ENCODE data around the gene GABRG3. TPM values are rescaled to one million over a fixed set of nuclear protein-coding genes. Genes with fewer than 3 reads are reported as not detected.

Gene GABRG3
- total and polyA plus RNA-seq, 2 donors, result 0.71 to 2.0 TPM

DNA sequence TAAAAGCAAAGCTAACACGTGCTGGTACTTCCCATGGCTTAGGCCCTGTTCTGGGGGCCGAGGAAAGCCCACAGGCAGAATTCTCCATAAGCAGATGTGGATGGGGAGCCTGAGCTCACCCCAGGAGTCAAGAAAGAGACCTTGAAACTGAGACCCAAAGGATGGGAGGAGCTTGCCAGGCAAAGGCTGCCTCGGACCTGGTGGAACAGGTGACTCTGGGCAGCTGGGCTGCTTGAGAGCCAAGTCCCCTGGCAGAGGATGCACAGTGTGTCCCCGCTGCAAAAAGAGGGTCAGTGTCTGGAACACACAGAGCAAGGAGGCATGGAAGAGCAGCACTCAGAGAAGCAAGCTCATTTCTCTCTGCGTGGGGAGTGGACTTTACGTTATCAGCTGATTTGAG lies 528.7 kb downstream of the GABRG3 start:
- H3K4me1 ChIP-seq (ENCODE audit: control insufficient read depth in 2 of 2, insufficient read depth in 2 of 2, low read length in 2 of 2), result no peaks in the 10 kb centered on the region
- 66% methylated on average over 6 of the region's 6 CpGs for WGBS
- no peaks in the 10 kb centered on the region for H3K27me3 ChIP-seq (ENCODE audit: control insufficient read depth in 2 of 2, insufficient read depth in 1 of 2, low read length in 1 of 2)
- DNase-seq (ENCODE audit: low read depth in 6 of 9, low spot score in 9 of 9), result no peak
- no peak overlapping the region for H3K4me3 ChIP-seq (ENCODE audit: low read length in 2 of 2)
- H3K9me3 ChIP-seq (ENCODE audit: control insufficient read depth in 2 of 2, insufficient read depth in 1 of 2, low read length in 1 of 2), result peaks cover 0 to 2% of the 10 kb centered on the region in 2 donors
- no peak overlapping the region for H3K27ac ChIP-seq (ENCODE audit: low read depth in 1 of 2, low read length in 1 of 2)
- no peaks in the 10 kb centered on the region for H3K36me3 ChIP-seq (ENCODE audit: control insufficient read depth in 2 of 2, insufficient read depth in 2 of 2, low read length in 1 of 2)

DNA sequence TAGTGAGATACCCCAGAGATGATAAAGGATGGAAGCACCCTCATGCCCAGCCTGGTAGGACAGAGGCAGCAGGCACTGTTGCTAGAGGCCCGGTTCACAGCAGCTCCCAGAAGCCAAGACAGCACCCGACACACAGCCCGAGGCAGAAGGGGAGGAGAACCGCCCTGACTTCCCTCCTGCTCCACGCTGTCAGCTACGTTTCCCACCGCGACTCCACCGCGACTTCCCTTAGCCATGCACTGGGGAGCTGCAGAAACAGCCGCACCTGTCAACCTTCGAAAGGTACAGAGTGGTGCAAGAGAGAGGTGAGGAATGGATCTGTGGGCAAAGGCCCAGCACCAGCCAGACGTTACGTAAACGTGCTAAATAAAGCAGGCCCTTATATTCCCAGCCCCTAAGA lies 529.2 kb downstream of the GABRG3 start:
- Histone ChIP-seq H3K4me1 (ENCODE audit: control insufficient read depth in 2 of 2, insufficient read depth in 2 of 2, low read length in 2 of 2) (no peaks in the 10 kb centered on the region), H3K9me3 (ENCODE audit: control insufficient read depth in 2 of 2, insufficient read depth in 1 of 2, low read length in 1 of 2) (peaks cover 0 to 2% of the 10 kb centered on the region in 2 donors), H3K36me3 (ENCODE audit: control insufficient read depth in 2 of 2, insufficient read depth in 2 of 2, low read length in 1 of 2) (no peaks in the 10 kb centered on the region), H3K27me3 (ENCODE audit: control insufficient read depth in 2 of 2, insufficient read depth in 1 of 2, low read length in 1 of 2) (no peaks in the 10 kb centered on the region), H3K4me3 (ENCODE audit: low read length in 2 of 2) (no peak overlapping the region), H3K27ac (ENCODE audit: low read depth in 1 of 2, low read length in 1 of 2) (no peak overlapping the region)
- DNase-seq (ENCODE audit: low read depth in 6 of 9, low spot score in 9 of 9), result no peak
- WGBS, result 83% methylated on average over 15 of the region's 15 CpGs

DNA sequence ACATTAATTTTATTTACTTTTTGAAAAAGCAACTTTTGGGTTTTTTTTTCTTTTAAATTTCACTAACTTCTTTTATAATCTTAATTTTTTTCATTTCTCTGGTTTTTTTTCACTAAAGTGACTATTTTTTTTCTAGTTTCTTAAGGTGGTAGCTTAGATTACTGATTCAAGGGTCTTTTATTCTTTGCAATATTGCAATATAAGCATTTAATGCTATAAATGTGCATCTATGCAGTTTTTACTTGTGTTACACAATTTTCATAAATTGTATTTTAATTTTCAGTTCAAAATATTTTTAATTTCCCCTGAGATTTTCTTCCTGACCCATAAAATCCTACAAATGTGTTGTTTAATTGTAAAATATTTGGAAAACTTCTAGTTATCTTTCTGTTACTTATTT lies 535.8 kb downstream of the GABRG3 start:
- DNase-seq (ENCODE audit: low read depth in 6 of 9, low spot score in 9 of 9), result no peak
- Histone ChIP-seq H3K9me3 (ENCODE audit: control insufficient read depth in 2 of 2, insufficient read depth in 1 of 2, low read length in 1 of 2) (no peaks in the 10 kb centered on the region), H3K27ac (ENCODE audit: low read depth in 1 of 2, low read length in 1 of 2) (no peak overlapping the region), H3K4me1 (ENCODE audit: control insufficient read depth in 2 of 2, insufficient read depth in 2 of 2, low read length in 2 of 2) (no peaks in the 10 kb centered on the region), H3K4me3 (ENCODE audit: low read length in 2 of 2) (no peak overlapping the region), H3K36me3 (ENCODE audit: control insufficient read depth in 2 of 2, insufficient read depth in 2 of 2, low read length in 1 of 2) (no peaks in the 10 kb centered on the region), H3K27me3 (ENCODE audit: control insufficient read depth in 2 of 2, insufficient read depth in 1 of 2, low read length in 1 of 2) (no peaks in the 10 kb centered on the region)

DNA sequence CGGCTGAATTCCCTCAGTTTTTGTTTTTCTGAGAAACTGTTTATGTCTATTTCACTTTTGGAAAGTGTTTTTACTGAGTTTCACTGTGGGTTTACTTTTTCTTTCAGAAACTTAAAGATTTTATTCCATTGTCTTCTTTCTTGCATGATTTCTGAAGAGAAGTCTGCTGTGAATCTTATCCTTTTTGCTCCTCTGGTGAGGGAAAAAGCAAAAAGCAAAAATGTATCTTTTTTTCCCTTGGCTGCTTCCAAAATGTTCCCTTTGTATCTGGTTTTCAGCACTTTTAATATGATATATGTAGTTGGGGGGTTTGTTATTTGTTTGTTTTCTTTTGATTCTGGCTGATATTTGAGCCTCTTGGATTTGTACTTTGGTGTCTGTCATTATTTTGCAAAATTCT lies 538.0 kb downstream of the GABRG3 start:
- no peak overlapping the region for H3K27ac ChIP-seq (ENCODE audit: low read depth in 1 of 2, low read length in 1 of 2)
- H3K9me3 ChIP-seq (ENCODE audit: control insufficient read depth in 2 of 2, insufficient read depth in 1 of 2, low read length in 1 of 2), result no peaks in the 10 kb centered on the region
- no peak overlapping the region for H3K4me3 ChIP-seq (ENCODE audit: low read length in 2 of 2)
- no peak for DNase-seq (ENCODE audit: low read depth in 6 of 9, low spot score in 9 of 9)
- no peaks in the 10 kb centered on the region for H3K27me3 ChIP-seq (ENCODE audit: control insufficient read depth in 2 of 2, insufficient read depth in 1 of 2, low read length in 1 of 2)
- no peaks in the 10 kb centered on the region for H3K4me1 ChIP-seq (ENCODE audit: control insufficient read depth in 2 of 2, insufficient read depth in 2 of 2, low read length in 2 of 2)
- 92% methylated on average over 1 of the region's 1 CpG for WGBS
- H3K36me3 ChIP-seq (ENCODE audit: control insufficient read depth in 2 of 2, insufficient read depth in 2 of 2, low read length in 1 of 2), result no peaks in the 10 kb centered on the region

DNA sequence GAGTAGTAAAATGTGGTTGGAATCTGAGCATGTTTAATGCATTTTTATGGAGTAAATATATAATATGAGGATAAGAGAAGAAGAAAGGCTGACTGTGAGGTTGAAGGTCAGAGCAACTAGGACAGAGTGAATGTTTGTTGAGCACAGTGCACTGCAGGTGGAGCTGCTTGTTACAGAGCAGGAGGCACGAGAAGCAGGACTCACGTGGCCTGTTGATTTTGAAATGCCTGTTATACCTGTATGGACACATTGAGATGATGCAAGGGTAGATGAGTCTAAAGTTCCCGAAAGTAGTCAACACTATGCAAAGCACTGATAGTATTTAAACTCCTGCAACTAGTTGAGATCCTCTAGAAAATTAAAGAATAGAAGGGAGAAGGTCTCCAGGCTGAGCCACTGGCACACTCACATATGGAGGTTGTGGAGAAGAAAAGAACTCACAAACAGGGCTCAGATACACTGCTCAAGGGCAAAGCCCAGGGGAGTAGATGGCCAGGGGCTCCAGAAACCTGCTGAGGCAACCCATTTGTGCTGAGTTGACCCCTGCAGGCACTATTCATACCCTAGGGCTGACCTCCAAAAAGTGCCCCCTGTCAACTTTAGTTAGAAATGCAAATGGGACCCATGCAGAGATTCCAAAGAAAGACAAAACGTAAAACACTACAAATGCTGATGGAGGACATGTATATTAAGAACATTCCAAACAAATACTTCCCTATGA lies 541.5 kb downstream of the GABRG3 start:
- Histone ChIP-seq H3K36me3 (ENCODE audit: control insufficient read depth in 2 of 2, insufficient read depth in 2 of 2, low read length in 1 of 2) (no peaks in the 10 kb centered on the region), H3K4me1 (ENCODE audit: control insufficient read depth in 2 of 2, insufficient read depth in 2 of 2, low read length in 2 of 2) (no peaks in the 10 kb centered on the region), H3K4me3 (ENCODE audit: low read length in 2 of 2) (no peak overlapping the region), H3K9me3 (ENCODE audit: control insufficient read depth in 2 of 2, insufficient read depth in 1 of 2, low read length in 1 of 2) (no peaks in the 10 kb centered on the region), H3K27ac (ENCODE audit: low read depth in 1 of 2, low read length in 1 of 2) (no peak overlapping the region), H3K27me3 (ENCODE audit: control insufficient read depth in 2 of 2, insufficient read depth in 1 of 2, low read length in 1 of 2) (no peaks in the 10 kb centered on the region)
- no peak for DNase-seq (ENCODE audit: low read depth in 6 of 9, low spot score in 9 of 9)
- WGBS, result 82% methylated on average over 4 of the region's 4 CpGs

DNA sequence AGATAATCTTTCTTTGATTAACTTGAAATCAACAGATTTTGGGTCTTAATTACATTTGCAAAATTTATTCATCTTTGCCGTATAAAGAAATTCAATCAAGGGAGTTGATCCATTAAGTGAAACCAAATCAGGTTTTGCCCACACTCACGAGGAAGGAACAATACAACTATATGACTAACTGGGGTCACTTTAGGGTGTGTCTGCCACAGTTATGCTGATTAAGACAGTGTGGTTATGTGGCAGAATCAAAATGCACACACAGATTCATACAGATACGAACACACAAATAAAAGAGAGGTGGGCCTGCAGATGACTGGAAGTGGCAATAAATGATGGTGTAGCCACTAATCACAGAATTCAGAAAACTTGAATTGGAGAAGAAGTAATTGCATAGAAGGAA lies 543.5 kb downstream of the GABRG3 start:
- Histone ChIP-seq H3K9me3 (ENCODE audit: control insufficient read depth in 2 of 2, insufficient read depth in 1 of 2, low read length in 1 of 2) (no peaks in the 10 kb centered on the region), H3K36me3 (ENCODE audit: control insufficient read depth in 2 of 2, insufficient read depth in 2 of 2, low read length in 1 of 2) (no peaks in the 10 kb centered on the region), H3K27me3 (ENCODE audit: control insufficient read depth in 2 of 2, insufficient read depth in 1 of 2, low read length in 1 of 2) (no peaks in the 10 kb centered on the region), H3K4me3 (ENCODE audit: low read length in 2 of 2) (no peak overlapping the region), H3K27ac (ENCODE audit: low read depth in 1 of 2, low read length in 1 of 2) (no peak overlapping the region), H3K4me1 (ENCODE audit: control insufficient read depth in 2 of 2, insufficient read depth in 2 of 2, low read length in 2 of 2) (no peaks in the 10 kb centered on the region)
- 89% methylated on average over 3 of the region's 3 CpGs for WGBS
- DNase-seq (ENCODE audit: low read depth in 6 of 9, low spot score in 9 of 9), result no peak

DNA sequence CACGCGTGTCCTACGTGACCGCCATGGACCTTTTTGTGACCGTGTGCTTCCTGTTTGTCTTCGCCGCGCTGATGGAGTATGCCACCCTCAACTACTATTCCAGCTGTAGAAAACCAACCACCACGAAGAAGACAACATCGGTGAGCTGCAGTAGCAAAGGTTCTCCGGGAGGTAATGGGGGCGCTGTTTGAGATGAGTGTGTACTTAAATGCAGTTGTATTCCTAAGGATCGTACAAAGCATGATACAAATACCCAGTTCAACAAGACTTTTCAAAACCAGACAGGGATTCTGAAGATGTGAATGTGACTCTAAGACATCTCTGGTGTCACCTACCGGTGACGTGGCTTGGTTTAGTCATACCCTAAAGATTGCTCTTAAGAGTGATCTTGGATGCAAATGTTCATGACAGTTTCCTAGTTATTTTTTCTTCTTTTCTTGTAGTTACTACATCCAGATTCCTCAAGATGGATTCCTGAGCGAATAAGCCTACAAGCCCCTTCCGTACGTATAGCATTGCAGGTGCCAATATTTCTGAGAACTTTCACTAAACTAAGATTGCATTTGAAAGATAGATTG lies 556.6 kb downstream of the GABRG3 start:
- Histone ChIP-seq H3K36me3 (ENCODE audit: control insufficient read depth in 2 of 2, insufficient read depth in 2 of 2, low read length in 1 of 2) (no peaks in the 10 kb centered on the region), H3K4me3 (ENCODE audit: low read length in 2 of 2) (no peak overlapping the region), H3K27ac (ENCODE audit: low read depth in 1 of 2, low read length in 1 of 2) (no peak overlapping the region), H3K9me3 (ENCODE audit: control insufficient read depth in 2 of 2, insufficient read depth in 1 of 2, low read length in 1 of 2) (peaks cover 0 to 4% of the 10 kb centered on the region in 2 donors), H3K27me3 (ENCODE audit: control insufficient read depth in 2 of 2, insufficient read depth in 1 of 2, low read length in 1 of 2) (no peaks in the 10 kb centered on the region), H3K4me1 (ENCODE audit: control insufficient read depth in 2 of 2, insufficient read depth in 2 of 2, low read length in 2 of 2) (no peaks in the 10 kb centered on the region)
- 87% methylated on average over 18 of the region's 18 CpGs for WGBS
- DNase-seq (ENCODE audit: low read depth in 6 of 9, low spot score in 9 of 9), result no peak

DNA sequence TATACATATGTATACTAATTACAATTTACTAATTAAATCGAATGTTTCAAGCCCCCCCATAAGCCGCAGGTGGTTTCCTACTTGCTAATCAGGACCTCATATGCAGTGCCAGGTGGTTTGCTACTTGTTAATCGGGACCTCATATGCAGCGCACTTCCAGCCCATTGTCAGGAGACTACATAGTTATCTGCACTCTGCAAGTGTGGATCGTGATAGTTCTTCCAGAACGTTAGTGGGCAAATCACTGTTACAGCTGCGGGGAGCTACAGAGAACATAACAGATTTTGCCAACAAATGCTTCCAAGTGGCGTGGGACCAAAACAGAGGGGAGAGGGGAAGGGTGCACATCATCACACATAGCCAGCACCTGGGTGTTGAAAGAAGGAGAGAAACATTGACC lies 558.4 kb downstream of the GABRG3 start:
- H3K4me1 ChIP-seq (ENCODE audit: control insufficient read depth in 2 of 2, insufficient read depth in 2 of 2, low read length in 2 of 2), result no peaks in the 10 kb centered on the region
- no peaks in the 10 kb centered on the region for H3K27me3 ChIP-seq (ENCODE audit: control insufficient read depth in 2 of 2, insufficient read depth in 1 of 2, low read length in 1 of 2)
- no peak for DNase-seq (ENCODE audit: low read depth in 6 of 9, low spot score in 9 of 9)
- peaks cover 2 to 4% of the 10 kb centered on the region in 2 donors for H3K9me3 ChIP-seq (ENCODE audit: control insufficient read depth in 2 of 2, insufficient read depth in 1 of 2, low read length in 1 of 2)
- WGBS, result 89% methylated on average over 8 of the region's 8 CpGs
- H3K27ac ChIP-seq (ENCODE audit: low read depth in 1 of 2, low read length in 1 of 2), result no peak overlapping the region
- H3K4me3 ChIP-seq (ENCODE audit: low read length in 2 of 2), result no peak overlapping the region
- no peaks in the 10 kb centered on the region for H3K36me3 ChIP-seq (ENCODE audit: control insufficient read depth in 2 of 2, insufficient read depth in 2 of 2, low read length in 1 of 2)

DNA sequence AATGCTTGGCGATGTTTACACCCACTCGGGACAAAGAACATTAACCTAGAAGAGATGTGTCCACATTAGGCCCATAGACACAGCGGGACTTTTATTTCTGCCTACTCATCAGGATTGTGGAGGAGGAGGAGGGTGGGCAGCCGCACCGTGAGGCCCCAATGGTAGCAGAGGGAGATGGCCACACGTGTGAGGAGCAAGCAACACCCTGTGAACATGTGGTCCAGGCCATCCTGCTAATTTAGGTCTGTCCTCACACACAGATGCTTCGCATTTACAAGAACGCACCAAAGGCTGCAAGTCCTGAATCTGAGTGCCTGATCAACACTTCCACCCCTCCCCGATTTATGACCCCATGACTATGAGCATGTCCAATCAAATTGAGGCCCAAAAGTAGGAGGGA lies 560.0 kb downstream of the GABRG3 start:
- H3K27ac ChIP-seq (ENCODE audit: low read depth in 1 of 2, low read length in 1 of 2), result no peak overlapping the region
- no peaks in the 10 kb centered on the region for H3K36me3 ChIP-seq (ENCODE audit: control insufficient read depth in 2 of 2, insufficient read depth in 2 of 2, low read length in 1 of 2)
- 91% methylated on average over 9 of the region's 9 CpGs for WGBS
- no peak overlapping the region for H3K4me3 ChIP-seq (ENCODE audit: low read length in 2 of 2)
- H3K9me3 ChIP-seq (ENCODE audit: control insufficient read depth in 2 of 2, insufficient read depth in 1 of 2, low read length in 1 of 2), result peaks cover 2 to 5% of the 10 kb centered on the region in 2 donors
- no peaks in the 10 kb centered on the region for H3K4me1 ChIP-seq (ENCODE audit: control insufficient read depth in 2 of 2, insufficient read depth in 2 of 2, low read length in 2 of 2)
- H3K27me3 ChIP-seq (ENCODE audit: control insufficient read depth in 2 of 2, insufficient read depth in 1 of 2, low read length in 1 of 2), result no peaks in the 10 kb centered on the region
- no peak for DNase-seq (ENCODE audit: low read depth in 6 of 9, low spot score in 9 of 9)
